ENCODE results near the gene ATP8B3.

DNA sequence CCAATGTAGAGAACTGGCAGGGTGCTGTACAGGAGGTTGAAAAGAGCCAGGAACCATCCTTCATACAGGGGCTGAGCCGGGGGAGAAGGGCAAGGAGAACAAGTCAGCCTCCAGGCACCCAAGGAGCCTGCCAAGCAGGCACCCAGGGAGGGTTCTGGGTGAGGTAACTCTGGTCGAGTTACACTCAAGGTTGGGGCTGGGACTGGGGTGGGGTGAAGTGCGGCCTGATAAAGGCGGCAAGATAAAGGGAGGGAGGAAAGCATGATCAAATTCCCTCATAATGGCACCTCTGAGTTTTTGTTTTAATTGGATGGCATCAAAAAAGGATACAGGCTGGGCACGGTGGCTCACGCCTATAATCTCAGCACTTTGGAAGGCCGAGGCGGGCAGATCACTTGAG is 25.0 kb downstream of the ATP8B3 start:
- TF ChIP-seq, protein P1, sequence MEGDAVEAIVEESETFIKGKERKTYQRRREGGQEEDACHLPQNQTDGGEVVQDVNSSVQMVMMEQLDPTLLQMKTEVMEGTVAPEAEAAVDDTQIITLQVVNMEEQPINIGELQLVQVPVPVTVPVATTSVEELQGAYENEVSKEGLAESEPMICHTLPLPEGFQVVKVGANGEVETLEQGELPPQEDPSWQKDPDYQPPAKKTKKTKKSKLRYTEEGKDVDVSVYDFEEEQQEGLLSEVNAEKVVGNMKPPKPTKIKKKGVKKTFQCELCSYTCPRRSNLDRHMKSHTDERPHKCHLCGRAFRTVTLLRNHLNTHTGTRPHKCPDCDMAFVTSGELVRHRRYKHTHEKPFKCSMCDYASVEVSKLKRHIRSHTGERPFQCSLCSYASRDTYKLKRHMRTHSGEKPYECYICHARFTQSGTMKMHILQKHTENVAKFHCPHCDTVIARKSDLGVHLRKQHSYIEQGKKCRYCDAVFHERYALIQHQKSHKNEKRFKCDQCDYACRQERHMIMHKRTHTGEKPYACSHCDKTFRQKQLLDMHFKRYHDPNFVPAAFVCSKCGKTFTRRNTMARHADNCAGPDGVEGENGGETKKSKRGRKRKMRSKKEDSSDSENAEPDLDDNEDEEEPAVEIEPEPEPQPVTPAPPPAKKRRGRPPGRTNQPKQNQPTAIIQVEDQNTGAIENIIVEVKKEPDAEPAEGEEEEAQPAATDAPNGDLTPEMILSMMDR (optimal IDR thresholded peaks at IDR 0.05 in 1 of 3, IDR thresholded peaks at IDR 0.05 in 1 of 3, conservative IDR thresholded peaks at IDR 0.05 in 1 of 3; ENCODE audit: extremely low read depth in 1 of 3, insufficient read depth in 2 of 3, low read length in 3 of 3) = no peak
- no peak for TF ChIP-seq EZH2 (IDR thresholded peaks at IDR 0.05; ENCODE audit: low read length)
